NCI-H1092 (cell line): ENCODE data around the gene ADARB2.
"Not testable (repeated sequence)": the region's sequence is repeated elsewhere in the genome, so short reads cannot be mapped to it uniquely, and the experiment has no call there.

ENCODE experiments used
- DNase-seq: peaks from one replicate; lab custom pipeline; 2025; lab: John Stamatoyannopoulos, UW

The ADARB2 gene

GRCh38 chr10:1255118-1255517 is 482.2 kb downstream of the ADARB2 start:
- no peak for DNase-seq

GRCh38 chr10:1253523-1254353 is 483.6 kb downstream of the ADARB2 start:
- DNase-seq, result no peak

GRCh38 chr10:1251769-1252168 is 485.6 kb downstream of the ADARB2 start:
- DNase-seq, result no peak

GRCh38 chr10:1249142-1249920 is 488.0 kb downstream of the ADARB2 start:
- DNase-seq, result peak; percentile 9

- DNase-seq, result not testable (repeated sequence)
These were observed 489.1 kb downstream of the ADARB2 start for GRCh38 chr10:1248262-1248630.

GRCh38 chr10:1247598-1248261 is 489.6 kb downstream of the ADARB2 start:
- no peak for DNase-seq

- DNase-seq, result no peak
These were observed 492.8 kb downstream of the ADARB2 start for GRCh38 chr10:1244493-1244892.

GRCh38 chr10:1243486-1244234 is 493.7 kb downstream of the ADARB2 start:
- DNase-seq, result no peak

GRCh38 chr10:1242975-1243374 is 494.4 kb downstream of the ADARB2 start:
- no peak for DNase-seq

- DNase-seq, result no peak
These were observed 495.1 kb downstream of the ADARB2 start for GRCh38 chr10:1241973-1242935.

GRCh38 chr10:1241322-1241890 is 495.9 kb downstream of the ADARB2 start:
- DNase-seq, result no peak

GRCh38 chr10:1240341-1240775 is 497.0 kb downstream of the ADARB2 start:
- DNase-seq, result no peak

GRCh38 chr10:1233031-1233430 is 504.3 kb downstream of the ADARB2 start:
- DNase-seq, result no peak

GRCh38 chr10:1232164-1232911 is 505.0 kb downstream of the ADARB2 start:
- no peak for DNase-seq

GRCh38 chr10:1230592-1231275 is 506.6 kb downstream of the ADARB2 start:
- no peak for DNase-seq

- no peak for DNase-seq
These were observed 507.2 kb downstream of the ADARB2 start for GRCh38 chr10:1230138-1230537.

- DNase-seq, result no peak
These were observed 507.8 kb downstream of the ADARB2 start for GRCh38 chr10:1229574-1229973.

- DNase-seq, result no peak
These were observed 508.2 kb downstream of the ADARB2 start for GRCh38 chr10:1229116-1229515.

- DNase-seq, result no peak
These were observed 508.8 kb downstream of the ADARB2 start for GRCh38 chr10:1228467-1228975.
